DND-41 (cell line): ENCODE results near the gene BAHCC1.
A peak's percentile ranks its signal among the peaks of the same experiment; 100 is the strongest.

Source experiments
- EZH2 ChIP-seq: IDR thresholded peaks from 3 replicates; pipeline ENCODE4 v1.6.1; 2012; ENCODE audit warnings: borderline replicate concordance, low read depth, mild to moderate bottlenecking, moderate library complexity, low read length, inconsistent platforms; ENCODE audit not compliant: severe bottlenecking
- TF ChIP-seq, protein P1 (sequence below): IDR thresholded peaks from 2 replicates; pipeline ENCODE4 v1.5.1; 2012; ENCODE audit warnings: borderline replicate concordance, low read length, moderate library complexity, mild to moderate bottlenecking; ENCODE audit not compliant: poor library complexity, severe bottlenecking; ENCODE audit errors: extremely low read depth

DNA sequence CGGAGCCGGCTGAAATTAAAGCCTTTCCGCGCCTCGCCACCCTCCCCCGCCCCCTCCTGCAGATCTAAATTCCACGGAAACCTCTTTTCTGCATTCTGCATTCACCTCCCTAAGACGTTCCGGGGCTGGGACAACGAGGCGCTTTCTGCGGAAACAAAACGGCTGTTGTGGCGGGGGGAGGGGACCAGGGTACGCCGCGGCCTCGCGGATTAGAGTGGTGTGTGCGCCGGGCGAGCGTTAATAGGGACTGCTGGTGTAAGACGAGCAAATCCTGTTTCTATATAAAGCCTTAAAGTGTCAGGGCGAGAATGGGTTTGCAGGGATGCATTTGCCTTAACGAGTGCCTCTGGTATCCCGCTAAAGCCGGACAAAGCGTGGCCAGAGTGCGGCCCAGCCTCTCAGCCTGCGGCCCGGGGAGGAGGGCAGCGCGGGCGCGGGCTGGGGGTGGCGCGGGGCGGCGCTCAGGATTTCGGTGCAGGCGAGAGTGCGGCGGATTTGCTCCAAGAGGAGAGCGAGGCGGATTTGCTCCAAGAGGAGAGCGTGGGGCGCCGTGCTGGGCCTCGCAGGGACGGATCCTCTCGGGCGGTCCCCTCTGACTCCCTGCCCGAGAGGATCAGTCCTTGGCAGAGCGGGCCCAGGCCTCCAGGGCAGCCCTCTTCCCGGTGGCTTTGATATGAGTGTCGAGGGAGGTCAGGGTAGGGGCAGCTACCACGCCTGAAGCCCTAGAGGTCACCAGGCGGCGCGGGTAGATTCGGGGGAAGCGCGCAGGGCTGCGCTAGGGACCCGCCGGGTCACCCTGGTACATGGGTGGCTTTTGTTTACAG, 5.1 kb downstream of the BAHCC1 start:
- TF ChIP-seq, protein P1, sequence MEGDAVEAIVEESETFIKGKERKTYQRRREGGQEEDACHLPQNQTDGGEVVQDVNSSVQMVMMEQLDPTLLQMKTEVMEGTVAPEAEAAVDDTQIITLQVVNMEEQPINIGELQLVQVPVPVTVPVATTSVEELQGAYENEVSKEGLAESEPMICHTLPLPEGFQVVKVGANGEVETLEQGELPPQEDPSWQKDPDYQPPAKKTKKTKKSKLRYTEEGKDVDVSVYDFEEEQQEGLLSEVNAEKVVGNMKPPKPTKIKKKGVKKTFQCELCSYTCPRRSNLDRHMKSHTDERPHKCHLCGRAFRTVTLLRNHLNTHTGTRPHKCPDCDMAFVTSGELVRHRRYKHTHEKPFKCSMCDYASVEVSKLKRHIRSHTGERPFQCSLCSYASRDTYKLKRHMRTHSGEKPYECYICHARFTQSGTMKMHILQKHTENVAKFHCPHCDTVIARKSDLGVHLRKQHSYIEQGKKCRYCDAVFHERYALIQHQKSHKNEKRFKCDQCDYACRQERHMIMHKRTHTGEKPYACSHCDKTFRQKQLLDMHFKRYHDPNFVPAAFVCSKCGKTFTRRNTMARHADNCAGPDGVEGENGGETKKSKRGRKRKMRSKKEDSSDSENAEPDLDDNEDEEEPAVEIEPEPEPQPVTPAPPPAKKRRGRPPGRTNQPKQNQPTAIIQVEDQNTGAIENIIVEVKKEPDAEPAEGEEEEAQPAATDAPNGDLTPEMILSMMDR, result no peak
- TF ChIP-seq EZH2, result peak; percentile 97
